AG04449 (cell line): ENCODE results near the gene SMURF1.

Experiments
- CTCF ChIA-PET: fragments of 350-600 bp; formaldehyde crosslinking; extraction: SDS; loops from one replicate; lab custom pipeline; 2021; ENCODE audit warnings: antibody characterized with exemption; lab: Yijun Ruan, JAX
- POLR2A ChIA-PET: fragments of 400-600, 350-600 bp; formaldehyde crosslinking; extraction: SDS; loops from one replicate; lab custom pipeline; 2020; ENCODE audit warnings: antibody characterized with exemption, inconsistent platforms; lab: Yijun Ruan, JAX
- DNase-seq: peaks from one replicate; pipeline ENCODE4 v3.0.0-alpha.2; 2010; ENCODE audit warnings: low read depth, low spot score
- H3K4me3 ChIP-seq: 2 replicates; pipeline ENCODE4 v1.5.1; 2011; ENCODE audit warnings: low read depth, mild to moderate bottlenecking, control low read depth, low read length
- CTCF ChIP-seq: IDR thresholded peaks from one replicate; pipeline ENCODE4 v1.5.1; 2011; ENCODE audit warnings: mild to moderate bottlenecking, moderate library complexity, low read length, control low read depth, inconsistent platforms; ENCODE audit not compliant: insufficient read depth; ENCODE audit errors: missing control alignments

Gene SMURF1

GRCh38 chr7:99000196-99000903 lies 143.6 kb downstream of the SMURF1 start:
- no peak overlapping the region for H3K4me3 ChIP-seq
- no peak for DNase-seq
- POLR2A ChIA-PET, result no interaction called here
- TF ChIP-seq CTCF, result no peak
- CTCF ChIA-PET, result interaction anchor here (1.5 to 2.1 kb wide), 2 partner anchors 21 to 309 kb away, joined by 3 to 6 read pairs; no protein-coding TSS in a partner anchor

GRCh38 chr7:98998821-98999725 lies 144.8 kb downstream of the SMURF1 start:
- DNase-seq, result no peak
- no peak overlapping the region for H3K4me3 ChIP-seq
- ChIA-PET CTCF (interaction anchor here (1.5 to 2.1 kb wide), 2 partner anchors 20 to 310 kb away, joined by 3 to 6 read pairs; no protein-coding TSS in a partner anchor), POLR2A (no interaction called here)
- TF ChIP-seq CTCF, result no peak

- CTCF ChIA-PET, result interaction anchor here (2.1 kb wide), 1 partner anchor 18 kb away, joined by 6 read pairs; no protein-coding TSS in a partner anchor
- DNase-seq, result no peak
- H3K4me3 ChIP-seq, result no peak overlapping the region
- POLR2A ChIA-PET, result interaction anchor here (0.6 kb wide), 1 partner anchor 560 kb away, joined by 3 read pairs; no protein-coding TSS in a partner anchor
- TF ChIP-seq CTCF, result no peak
Observed at GRCh38 chr7:98997846-98998245, 146.1 kb downstream of the SMURF1 start.

- TF ChIP-seq CTCF, result no peak
- CTCF ChIA-PET, result interaction anchor here (1.2 kb wide), 1 partner anchor 9 kb away, joined by 3 read pairs; no protein-coding TSS in a partner anchor
- no peak overlapping the region for H3K4me3 ChIP-seq
- no peak for DNase-seq
- POLR2A ChIA-PET, result interaction anchor here (0.7 kb wide), 1 partner anchor 53 kb away, joined by 3 read pairs; no protein-coding TSS in a partner anchor
Observed at GRCh38 chr7:98996150-98996552, 147.8 kb downstream of the SMURF1 start.

- ChIA-PET CTCF (no interaction called here), POLR2A (no interaction called here)
- TF ChIP-seq CTCF, result no peak
Observed at GRCh38 chr7:98995523-98996149, 148.3 kb downstream of the SMURF1 start.

More at GRCh38 chr7:98995523-98996149, 148.3 kb downstream of the SMURF1 start:
- DNase-seq, result no peak
- no peak overlapping the region for H3K4me3 ChIP-seq
